Hematopoietic multipotent progenitor cell treated with erythropoietin and hydrocortisone succinate and interleukin-3 and kit ligand, for 6 days (in vitro differentiated cells): ENCODE data around the gene P2RY14.
A peak's percentile ranks its signal among the peaks of the same experiment; 100 is the strongest.

ENCODE experiments used
- DNase-seq: peaks from one replicate; pipeline ENCODE4 v3.0.0-alpha.2; 2015

P2RY14 gene

GRCh38 chr3:151174351-151174750 lies 104.0 kb downstream of the P2RY14 start:
- DNase-seq: peak; percentile 13

GRCh38 chr3:151171145-151171757 lies 107.1 kb downstream of the P2RY14 start:
- peak; percentile 32 for DNase-seq

- DNase-seq: peak; percentile 67
Observed at GRCh38 chr3:151169948-151170679, 108.2 kb downstream of the P2RY14 start.

- DNase-seq: peak; percentile 70
Observed at GRCh38 chr3:151169262-151169947, 108.9 kb downstream of the P2RY14 start.

- DNase-seq: peak; percentile 76
Observed at GRCh38 chr3:151168269-151169094, 109.9 kb downstream of the P2RY14 start.

- DNase-seq: peak; percentile 44
Observed at GRCh38 chr3:151166161-151166560, 112.2 kb downstream of the P2RY14 start.

- no peak for DNase-seq
Observed at GRCh38 chr3:151165226-151165625, 113.1 kb downstream of the P2RY14 start.
